HG02588 (cell line): ENCODE measurements around the gene CD36.
"Not testable (repeated sequence)": the region's sequence is repeated elsewhere in the genome, so short reads cannot be mapped to it uniquely, and the experiment has no call there.

ENCODE experiments used
- ATAC-seq: cut with Tn5 transposase; IDR thresholded peaks from one replicate; pipeline ENCODE4 v1.9.1; 2021; ENCODE audit warnings: mild to moderate bottlenecking, moderate library complexity; ENCODE audit not compliant: unreplicated experiment

The CD36 gene

DNA sequence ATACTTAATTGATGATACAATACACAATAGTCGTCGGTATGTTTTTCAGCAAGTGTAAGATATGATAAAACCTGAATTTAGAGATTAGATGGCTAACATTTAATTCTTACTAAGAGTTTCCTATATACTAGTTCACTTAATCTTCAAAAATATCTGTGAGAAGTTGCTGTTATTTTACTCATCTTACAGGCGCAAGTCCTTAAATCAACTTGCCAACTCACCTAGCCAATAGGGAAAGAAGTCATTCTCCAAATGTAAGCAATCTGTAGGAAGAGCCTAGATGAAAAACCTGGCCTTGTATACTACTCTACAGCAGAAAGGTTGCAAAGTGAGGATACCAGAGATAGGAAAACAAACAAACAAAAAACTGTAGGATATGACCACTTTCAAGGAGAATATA lies 10.6 kb downstream of the CD36 start:
- ATAC-seq: no peak

DNA sequence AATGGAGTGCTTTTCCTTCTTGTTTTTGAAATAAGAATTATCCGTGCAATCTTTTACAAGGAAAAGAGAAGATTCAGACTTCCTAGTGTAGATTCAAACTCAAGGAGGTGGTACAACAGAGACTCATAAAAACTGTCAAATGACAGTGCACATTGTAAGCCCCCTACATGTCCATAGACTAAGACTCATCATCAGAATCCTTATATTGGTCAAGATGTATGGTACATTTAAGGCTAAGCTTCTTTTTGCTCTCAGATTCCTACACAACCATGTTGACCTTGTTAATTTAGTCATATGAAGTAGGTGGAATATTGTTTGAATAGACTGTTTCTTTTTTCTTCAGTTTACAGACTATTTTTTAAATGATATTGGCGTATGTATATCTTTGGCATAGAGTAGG lies 11.6 kb downstream of the CD36 start:
- no peak for ATAC-seq

DNA sequence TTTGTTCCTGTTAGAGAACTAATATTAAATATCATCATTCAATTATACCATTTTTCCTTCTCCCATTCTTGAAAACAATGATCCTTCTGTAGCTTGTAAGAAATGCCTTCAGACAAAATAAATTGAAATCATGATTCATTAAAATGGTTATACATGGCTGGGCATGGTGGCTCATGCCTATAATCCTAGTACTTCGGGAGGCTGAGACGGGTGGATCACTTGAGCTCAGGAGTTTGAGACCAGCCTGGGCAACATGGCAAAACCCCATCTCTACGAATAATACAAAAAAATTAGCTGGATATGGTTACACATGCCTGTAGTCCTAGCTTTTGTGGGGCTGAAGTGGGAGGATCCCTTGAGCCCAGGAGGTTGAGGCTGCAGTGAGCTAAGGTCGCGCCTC lies 13.0 kb downstream of the CD36 start:
- no peak for ATAC-seq

DNA sequence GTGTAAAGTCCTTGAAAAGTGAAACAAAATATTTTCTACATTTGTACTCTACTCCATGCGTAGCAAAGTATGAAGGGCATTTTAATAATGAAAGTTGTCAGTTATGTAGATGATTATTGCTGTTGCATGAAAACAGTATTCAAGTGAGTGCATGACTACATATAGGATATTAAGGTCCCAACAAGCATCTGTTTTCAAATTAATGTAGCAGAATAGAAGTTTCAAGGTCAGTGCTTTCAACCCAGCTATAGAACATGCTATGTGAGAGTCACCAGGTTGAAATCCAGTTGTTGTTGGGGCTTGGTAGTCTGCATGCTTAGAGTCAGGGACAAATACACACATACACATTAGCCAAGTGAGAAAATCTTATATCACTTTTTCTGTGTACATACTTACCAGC lies 14.8 kb downstream of the CD36 start:
- no peak for ATAC-seq

DNA sequence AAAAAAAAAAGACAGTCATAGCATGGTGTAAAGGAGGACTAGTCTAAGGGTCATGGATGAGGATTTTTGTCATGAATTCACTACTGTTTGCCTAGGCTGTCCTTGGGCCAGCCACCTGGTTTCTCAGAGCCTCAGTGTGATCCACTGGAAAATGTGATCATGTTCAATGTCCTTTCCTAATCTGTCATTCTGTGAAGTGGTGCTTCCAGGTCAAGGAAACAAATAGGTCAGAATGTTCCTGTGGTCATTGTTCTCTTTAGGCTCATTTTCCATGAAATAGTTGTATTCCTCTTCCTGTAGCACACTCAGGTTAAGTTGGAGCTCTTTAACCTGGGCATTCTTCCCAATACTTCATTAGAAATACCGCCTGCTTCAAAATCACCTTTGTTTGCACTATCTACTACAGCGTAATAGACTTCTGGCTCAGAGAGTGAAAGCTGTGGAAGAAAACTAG lies 16.5 kb downstream of the CD36 start:
- ATAC-seq: no peak

DNA sequence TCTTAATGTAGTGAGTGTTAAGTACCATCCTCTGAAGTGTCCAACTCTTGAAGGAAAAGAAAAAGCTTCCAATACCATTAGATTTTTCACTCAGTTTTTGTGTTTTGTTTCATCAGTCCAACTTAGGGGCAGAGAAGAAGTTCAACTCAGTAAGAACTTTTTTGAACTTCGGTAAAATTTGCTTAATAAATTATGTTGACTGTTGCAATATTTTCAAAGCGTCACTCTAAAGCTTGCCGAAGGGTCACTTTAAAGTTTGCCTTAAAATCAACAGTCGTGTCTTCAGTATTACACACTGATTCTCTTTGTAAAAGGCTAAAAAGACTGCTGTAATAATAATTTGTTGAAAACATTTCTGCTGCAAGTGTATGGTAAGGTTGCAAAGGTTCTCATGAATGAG lies 17.6 kb downstream of the CD36 start:
- no peak for ATAC-seq

DNA sequence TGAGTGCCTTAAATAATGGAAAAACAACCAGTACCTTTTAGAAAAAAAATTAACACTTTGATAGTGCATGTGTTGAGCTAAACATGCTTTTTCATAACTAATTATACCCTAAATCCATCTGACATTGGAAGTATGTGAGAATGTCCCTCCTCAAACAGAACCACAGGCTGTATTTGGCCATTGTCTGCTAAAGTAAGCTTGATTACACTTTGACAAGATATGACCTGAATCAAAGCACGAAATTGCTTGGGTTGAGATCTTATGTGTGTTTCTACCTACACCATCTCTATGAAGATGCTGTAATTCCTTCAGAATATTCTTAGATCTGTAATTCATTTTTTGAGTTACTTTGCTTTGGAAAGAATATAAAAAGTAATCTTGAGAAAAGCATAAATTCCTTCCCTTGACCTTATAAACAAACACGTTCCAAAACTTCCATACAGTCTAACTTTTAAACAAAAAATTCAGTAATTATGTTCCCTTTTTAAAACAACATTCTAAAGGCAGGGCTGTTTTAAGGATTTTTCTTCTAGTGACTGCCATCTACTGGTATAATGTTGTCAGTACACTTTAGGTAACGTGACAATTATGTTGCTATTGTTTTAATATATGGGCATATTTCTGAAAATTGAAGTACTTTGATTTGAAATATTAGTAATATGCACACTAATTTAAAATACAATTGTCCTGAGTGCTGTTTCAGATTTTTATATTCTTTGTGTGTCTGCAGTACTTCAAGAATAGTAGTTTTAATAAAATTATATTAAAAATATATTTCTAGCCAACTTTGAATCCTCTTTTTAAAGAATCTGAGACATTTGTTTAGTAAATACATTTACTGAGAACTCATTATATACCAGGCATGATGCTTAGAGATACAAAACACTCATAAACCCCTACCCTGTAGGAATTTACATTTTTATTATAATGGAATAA lies 20.9 kb downstream of the CD36 start:
- no peak for ATAC-seq

DNA sequence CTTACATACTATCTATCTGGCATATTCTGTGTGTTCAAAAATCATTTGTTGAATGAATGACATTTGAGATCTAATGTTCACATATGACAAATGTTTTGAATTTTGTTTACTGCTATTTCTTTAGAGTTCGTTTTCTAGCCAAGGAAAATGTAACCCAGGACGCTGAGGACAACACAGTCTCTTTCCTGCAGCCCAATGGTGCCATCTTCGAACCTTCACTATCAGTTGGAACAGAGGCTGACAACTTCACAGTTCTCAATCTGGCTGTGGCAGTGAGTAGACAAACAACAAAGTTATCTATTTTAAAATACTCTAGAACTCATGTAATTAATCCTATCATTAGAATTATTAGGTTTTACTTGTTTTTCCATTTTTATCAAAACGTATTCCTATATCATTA lies 22.5 kb downstream of the CD36 start:
- ATAC-seq: no peak

DNA sequence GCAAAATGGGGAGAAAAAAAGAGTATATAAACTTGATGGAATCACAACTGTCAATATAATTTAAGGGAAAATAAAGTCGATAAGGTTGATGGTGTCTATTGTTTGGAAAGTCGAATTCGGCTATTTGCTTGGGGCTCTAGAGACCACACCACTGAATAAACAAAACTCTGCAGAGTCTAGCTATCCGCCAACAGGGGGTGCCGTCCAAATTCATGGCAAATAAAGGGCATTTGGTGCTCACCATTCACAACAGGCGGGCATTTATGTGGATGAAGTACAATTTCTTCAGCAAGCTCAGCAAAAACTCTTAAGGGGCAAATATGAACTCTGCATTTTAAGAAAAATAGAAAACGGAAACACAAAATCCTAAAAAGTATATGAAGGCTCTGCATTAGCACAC lies 23.3 kb downstream of the CD36 start:
- no peak for ATAC-seq

DNA sequence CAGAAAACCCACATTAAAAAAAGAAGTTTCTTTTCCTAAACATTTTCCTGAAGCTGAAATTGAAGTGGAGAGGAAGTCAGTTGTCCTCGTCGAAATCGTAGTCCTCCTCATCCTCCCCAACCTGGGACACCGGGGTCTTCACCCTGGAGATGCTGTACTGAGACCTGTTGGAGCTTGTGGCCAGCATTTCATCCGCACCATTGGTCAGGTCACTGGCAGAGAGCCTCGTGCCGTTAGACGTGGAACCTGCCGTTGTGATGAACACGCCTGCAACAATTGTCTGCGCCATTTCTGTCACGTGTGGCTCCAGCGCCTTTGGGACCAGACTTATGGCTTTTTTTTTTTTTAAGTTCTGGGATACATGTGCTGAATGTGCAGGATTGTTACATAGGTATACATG lies 23.8 kb downstream of the CD36 start:
- ATAC-seq: no peak

DNA sequence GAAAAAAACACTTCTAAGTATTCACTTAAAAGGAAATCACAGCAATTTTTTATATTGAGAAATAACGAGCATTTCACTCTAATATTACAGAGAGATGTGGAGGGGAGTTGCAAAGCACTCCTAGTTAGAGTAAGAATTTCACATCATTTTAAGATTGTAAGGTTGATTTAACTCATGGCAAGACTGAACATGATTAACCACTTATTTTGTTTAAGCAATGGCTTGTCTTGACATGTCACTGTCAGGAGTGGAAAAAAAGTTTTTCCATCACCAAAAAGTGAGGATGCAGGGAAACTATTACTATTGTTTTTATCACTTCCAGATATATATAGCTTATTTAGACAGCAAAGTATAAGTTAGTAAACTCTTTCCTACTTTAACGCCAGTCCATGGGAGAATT lies 27.1 kb downstream of the CD36 start:
- no peak for ATAC-seq

DNA sequence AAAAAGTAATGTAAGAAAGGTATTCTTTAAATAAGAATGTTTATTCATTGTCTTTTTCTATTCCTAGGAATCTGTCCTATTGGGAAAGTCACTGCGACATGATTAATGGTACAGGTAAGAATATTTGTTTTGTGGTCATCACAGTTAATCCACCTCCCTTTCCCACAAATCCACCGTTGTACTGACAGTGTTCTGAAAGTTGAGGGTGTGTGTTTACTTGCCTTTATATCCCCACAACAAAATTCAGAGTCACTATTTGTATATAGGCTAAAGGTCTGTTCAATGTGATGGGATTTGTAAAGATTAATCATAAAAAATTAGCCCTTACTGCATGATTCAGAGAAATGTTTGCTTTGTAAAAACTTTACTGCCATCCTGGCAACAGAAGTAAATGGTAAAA lies 27.9 kb downstream of the CD36 start:
- no peak for ATAC-seq

DNA sequence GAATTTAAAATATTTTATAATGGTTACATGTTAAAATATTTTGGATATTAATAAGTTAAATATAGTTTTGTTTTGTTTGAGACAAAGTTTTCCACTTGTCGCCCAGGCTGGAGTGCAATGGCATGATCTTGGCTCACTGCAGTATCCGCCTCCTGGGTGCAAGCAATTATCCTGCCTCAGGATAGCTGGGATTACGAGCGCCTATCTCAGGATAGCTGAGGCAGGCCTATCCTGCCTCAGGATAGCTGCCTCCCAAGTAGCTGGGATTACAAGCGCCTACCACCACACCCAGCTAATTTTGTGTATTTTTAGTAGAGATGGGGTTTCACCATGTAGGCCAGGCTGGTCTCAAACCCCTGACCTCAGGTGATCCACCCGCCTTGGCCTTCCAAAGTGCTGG lies 30.9 kb downstream of the CD36 start:
- not testable (repeated sequence) for ATAC-seq

DNA sequence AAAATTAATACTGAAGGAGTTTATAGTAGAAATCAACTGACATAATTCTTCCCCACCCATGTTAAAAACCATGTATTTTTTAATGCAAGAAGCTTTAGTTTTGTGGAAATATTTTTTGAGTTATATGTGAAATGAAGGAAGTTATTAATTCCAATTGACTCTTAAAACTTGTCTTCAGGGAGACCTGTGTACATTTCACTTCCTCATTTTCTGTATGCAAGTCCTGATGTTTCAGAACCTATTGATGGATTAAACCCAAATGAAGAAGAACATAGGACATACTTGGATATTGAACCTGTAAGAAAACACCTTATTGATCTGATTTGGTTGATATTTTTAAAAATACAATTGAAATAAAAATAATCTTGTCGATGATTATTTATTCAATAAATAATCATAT lies 33.3 kb downstream of the CD36 start:
- ATAC-seq: no peak

DNA sequence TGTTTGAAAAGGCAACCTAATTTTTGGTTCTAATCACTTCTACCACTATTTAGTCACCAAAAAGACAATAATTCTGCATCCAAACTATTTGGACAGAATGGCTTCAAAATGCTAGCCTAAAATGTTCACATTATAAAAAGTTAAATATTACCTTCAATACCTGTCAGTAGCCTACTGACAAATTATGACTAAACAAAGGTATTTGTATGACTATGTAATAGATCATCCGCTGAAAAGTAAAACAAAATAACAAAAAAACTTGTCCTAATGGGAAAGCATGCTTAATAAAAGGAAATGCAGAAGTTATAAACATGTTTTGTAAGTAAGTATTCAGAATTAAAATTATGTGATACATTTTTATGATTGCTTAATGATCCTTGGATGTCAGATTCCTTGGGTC lies 36.6 kb downstream of the CD36 start:
- ATAC-seq: no peak

DNA sequence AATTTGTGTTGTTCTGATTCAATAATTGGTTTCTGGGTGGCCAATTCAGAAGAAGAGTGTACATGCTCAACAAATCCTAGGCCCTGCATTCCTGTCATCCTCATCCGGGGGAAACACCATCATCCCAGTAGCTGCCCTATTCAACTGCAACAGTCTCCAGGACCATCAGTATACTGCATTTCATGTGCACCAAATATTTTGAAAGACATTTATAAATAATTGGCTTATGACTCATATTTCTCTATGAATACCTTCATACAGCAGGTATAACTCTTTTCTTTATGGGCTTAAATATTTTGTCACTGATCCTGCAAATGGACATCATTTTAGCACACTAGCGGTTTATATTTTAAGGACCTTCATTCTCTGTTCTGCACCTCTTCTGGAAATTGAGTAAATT lies 38.0 kb downstream of the CD36 start:
- ATAC-seq: no peak

DNA sequence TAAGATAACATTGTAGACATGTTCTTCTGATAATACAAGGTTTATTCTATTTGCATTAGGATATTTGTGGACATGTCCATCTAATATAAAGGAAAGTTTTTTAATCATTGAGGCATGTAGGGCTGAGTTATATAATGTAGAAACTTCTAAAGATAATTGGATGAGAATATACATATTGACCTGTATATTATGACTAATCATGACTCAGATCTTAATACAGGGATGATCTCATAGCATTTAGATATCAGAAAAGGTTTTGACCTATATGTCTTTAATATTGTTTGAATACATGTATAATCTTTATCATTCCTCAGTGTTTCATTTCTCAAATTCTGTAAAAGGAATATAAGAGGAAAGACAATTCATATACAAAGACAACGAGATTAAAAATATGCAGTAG lies 39.2 kb downstream of the CD36 start:
- no peak for ATAC-seq

DNA sequence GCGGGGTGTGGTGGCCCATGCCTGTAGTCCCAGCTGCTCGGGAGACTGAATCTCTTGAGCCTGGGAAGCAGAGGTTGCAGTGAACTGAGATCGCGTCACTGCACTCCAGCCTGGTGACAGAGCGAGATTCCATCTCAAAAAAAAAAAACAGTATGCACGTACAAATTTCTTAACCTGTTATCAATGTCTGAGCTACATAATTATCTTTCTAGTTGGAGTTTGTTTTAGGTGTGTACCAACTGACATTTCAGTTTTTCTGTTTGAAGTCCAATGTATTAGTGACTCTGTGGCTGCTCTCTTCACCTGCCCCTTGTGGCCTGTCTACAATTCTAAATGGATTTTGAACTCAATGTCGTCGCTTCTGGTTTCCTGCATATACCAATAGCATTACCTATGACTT lies 40.3 kb downstream of the CD36 start:
- no peak for ATAC-seq

DNA sequence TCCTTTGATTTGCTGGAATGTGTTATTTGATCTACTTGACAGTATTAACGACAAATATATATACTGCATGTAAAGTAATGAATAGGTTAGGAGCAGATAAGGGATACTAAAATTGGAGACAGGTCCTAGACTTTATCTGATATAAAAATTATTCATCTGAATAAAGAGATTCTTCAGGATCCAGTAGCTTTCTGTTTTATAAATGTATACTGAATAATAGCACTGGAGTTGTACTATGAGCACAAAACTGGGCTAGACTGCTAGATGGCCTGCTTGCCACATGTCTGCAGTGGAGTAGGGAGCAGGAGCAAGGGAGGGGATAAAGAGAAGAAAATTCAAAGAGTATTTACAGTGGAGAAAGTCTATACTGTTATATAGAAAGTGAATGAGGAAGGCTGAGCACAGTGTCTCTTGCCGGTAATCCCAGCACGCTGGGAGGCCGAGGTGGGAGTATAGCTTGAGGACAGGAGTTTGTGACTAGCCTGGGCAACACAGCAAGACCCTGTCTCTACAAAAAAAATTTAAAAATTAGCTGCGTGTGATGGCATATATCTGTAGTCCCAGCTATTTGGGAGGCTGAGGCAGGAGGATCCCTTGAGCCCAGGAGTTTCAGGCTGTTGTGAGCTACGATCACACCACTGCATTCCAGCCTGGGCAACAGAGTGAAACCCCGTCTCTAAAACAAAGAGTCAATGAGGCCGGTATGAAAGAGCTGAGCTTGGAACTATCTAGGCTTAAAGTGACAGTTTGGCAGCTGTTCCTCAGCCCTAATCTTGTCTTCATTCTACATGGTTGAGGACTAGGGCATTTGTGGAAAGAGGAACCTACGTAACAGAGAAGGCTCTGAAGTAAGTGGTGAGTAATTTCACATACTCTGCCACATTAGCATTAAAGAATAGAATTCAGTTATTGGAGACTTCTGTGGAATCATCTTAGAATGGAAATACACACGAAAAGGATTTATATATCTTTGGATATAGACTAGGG lies 41.8 kb downstream of the CD36 start:
- no peak for ATAC-seq

DNA sequence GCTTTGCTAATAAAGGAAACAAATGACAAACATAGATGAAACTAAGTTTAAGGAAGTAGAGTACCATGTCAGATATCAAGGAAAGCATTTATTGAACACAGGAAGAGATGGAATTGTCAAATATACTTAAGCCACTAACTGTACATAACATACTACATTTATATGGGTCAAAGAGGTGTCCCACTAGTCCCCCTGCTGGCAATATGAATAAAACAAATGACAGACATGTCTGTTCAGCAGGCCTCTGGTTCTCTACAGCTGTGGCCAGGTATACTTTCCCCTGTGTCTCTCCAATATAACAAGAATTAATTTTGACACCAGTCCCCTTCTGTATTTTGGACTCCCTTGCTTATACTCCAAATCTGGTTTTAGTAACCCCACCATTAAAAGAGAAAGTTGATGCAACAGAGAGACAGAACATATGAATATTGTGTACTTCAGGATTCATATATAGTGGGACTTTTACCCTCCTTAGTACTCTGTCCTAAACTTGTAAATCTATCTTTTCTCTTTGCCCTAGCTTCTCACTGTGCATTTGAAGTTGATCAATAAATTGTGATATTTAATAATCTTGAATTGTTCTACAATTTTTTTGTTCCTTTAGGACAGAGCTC lies 42.9 kb downstream of the CD36 start:
- no peak for ATAC-seq

DNA sequence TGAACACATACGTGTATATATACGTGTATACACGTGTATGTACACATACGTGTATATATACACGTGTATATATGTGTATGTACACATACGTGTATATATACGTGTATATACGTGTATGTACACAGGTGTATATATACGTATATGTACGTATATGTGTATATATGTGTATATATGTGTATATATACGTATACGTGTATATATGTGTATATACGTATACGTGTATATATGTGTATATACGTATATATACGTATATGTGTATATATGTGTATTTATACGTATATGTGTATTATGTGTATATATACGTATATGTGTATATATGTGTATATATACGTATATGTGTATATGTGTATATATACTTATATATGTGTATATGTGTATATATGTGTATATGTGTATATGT lies 44.3 kb downstream of the CD36 start:
- no peak for ATAC-seq
